Measurements from ENCODE around the gene UGGT1. TPM values are rescaled to one million over a fixed set of nuclear protein-coding genes. Genes with fewer than 3 reads are reported as not detected.

UGGT1 gene
- total and polyA plus RNA-seq, 8 donors = 6.9 to 38.8 (median 32.1) TPM

GRCh38 chr2:128134573-128134972 lies 43.6 kb downstream of the UGGT1 start:
- H3K36me3 ChIP-seq = peaks cover 4 to 66% (median 13%) of the 10 kb centered on the region in 3 donors
- ATAC-seq (no peak), DNase-seq (no peak), FAIRE-seq (no peak)
- 97 to 98% methylated on average over 5 of the region's 5 CpGs for WGBS, 2 donors
- H3K9me3 ChIP-seq = no peaks in the 10 kb centered on the region
- H3K27me3 ChIP-seq = no peaks in the 10 kb centered on the region
- no peak overlapping the region for H3K4me3 ChIP-seq
- H3K27ac ChIP-seq = no peak overlapping the region
- no peaks in the 10 kb centered on the region for H3K4me1 ChIP-seq
- intact Hi-C loops (cut with DNase I) = no loop called here
- no peak for TF ChIP-seq CTCF (IDR thresholded peaks at IDR 0.05)

GRCh38 chr2:128137094-128137616 lies 46.2 kb downstream of the UGGT1 start:
- no peaks in the 10 kb centered on the region for H3K27me3 ChIP-seq
- TF ChIP-seq CTCF (IDR thresholded peaks at IDR 0.05) = no peak
- H3K27ac ChIP-seq = no peak overlapping the region
- no peaks in the 10 kb centered on the region for H3K4me1 ChIP-seq
- ATAC-seq (no peak), DNase-seq (no peak), FAIRE-seq (no peak)
- peaks cover 4 to 54% (median 9%) of the 10 kb centered on the region in 3 donors for H3K36me3 ChIP-seq
- intact Hi-C loops (cut with DNase I) = no loop called here
- no peaks in the 10 kb centered on the region for H3K9me3 ChIP-seq
- no peak overlapping the region for H3K4me3 ChIP-seq
- 81 to 86% methylated on average over 3 of the region's 3 CpGs for WGBS, 2 donors

GRCh38 chr2:128139624-128140023 lies 48.6 kb downstream of the UGGT1 start:
- Histone ChIP-seq H3K9me3 (no peaks in the 10 kb centered on the region), H3K27ac (no peak overlapping the region), H3K36me3 (peaks cover 3 to 48% (median 4%) of the 10 kb centered on the region in 3 donors), H3K4me3 (no peak overlapping the region), H3K27me3 (no peaks in the 10 kb centered on the region), H3K4me1 (no peaks in the 10 kb centered on the region)
- intact Hi-C loops (cut with DNase I) = no loop called here
- DNase-seq = peak in 1 of 6 donors; percentile 43
- no peak for TF ChIP-seq CTCF (IDR thresholded peaks at IDR 0.05)
- no peak for ATAC-seq
- FAIRE-seq = no peak
- WGBS, 2 donors = 93 to 95% methylated on average over 9 of the region's 9 CpGs

- H3K9me3 ChIP-seq = no peaks in the 10 kb centered on the region
- ATAC-seq (no peak), DNase-seq (no peak), FAIRE-seq (no peak)
- peaks cover 0 to 25% (median 6%) of the 10 kb centered on the region in 3 donors for H3K36me3 ChIP-seq
- H3K4me3 ChIP-seq = no peak overlapping the region
- H3K4me1 ChIP-seq = no peaks in the 10 kb centered on the region
- H3K27me3 ChIP-seq = no peaks in the 10 kb centered on the region
- no peak for TF ChIP-seq CTCF (IDR thresholded peaks at IDR 0.05)
- 87 to 91% methylated on average over 3 of the region's 3 CpGs for WGBS, 2 donors
- H3K27ac ChIP-seq = no peak overlapping the region
- intact Hi-C loops (cut with DNase I) = no loop called here
These were observed 54.7 kb downstream of the UGGT1 start for GRCh38 chr2:128145651-128146050.

- Histone ChIP-seq H3K4me1 (no peaks in the 10 kb centered on the region), H3K36me3 (peaks cover 0 to 35% (median 11%) of the 10 kb centered on the region in 3 donors), H3K9me3 (no peaks in the 10 kb centered on the region), H3K27me3 (no peaks in the 10 kb centered on the region), H3K27ac (no peak overlapping the region), H3K4me3 (no peak overlapping the region)
- no peak for DNase-seq
- WGBS, 2 donors = 72 to 79% methylated on average over 3 of the region's 3 CpGs
- intact Hi-C loops (cut with DNase I) = no loop called here
- no peak for TF ChIP-seq CTCF (IDR thresholded peaks at IDR 0.05)
- no peak for ATAC-seq
- FAIRE-seq = no peak
These were observed 62.8 kb downstream of the UGGT1 start for GRCh38 chr2:128153786-128154185.

All from pancreas (tissue), 10 donors.